Panc1 (cell line): ENCODE measurements around the gene ENHO. TPM values are rescaled to one million over a fixed set of nuclear protein-coding genes. Genes with fewer than 3 reads are reported as not detected.
"Not testable (repeated sequence)": the region's sequence is repeated elsewhere in the genome, so short reads cannot be mapped to it uniquely, and the experiment has no call there.

Experiments
- ATAC-seq: fragments of 200-7000 bp; cut with Tn5 transposase; 2 replicates; pipeline ENCODE4 v1.9.1; 2020; ENCODE audit warnings: mild to moderate bottlenecking, moderate library complexity
- BruUV-seq: library from RNA; stranded (reverse); fragments of 400-500 nt; replicated peaks from 2 replicates; lab custom pipeline; 2021; lab: Mats Ljungman, UMichigan
- CTCF ChIA-PET: fragments of 300-600 bp; sonication (Branson Sonifier 250); formaldehyde crosslinking; loops from one replicate; lab custom pipeline; 2022; ENCODE audit warnings: antibody characterized with exemption; lab: Charles Lee
- POLR2A ChIA-PET: fragments of 300-600 bp; sonication (Branson Sonifier 250); formaldehyde crosslinking; loops from one replicate; lab custom pipeline; 2022; ENCODE audit warnings: antibody characterized with exemption; lab: Charles Lee
- DNase-seq: peaks from one replicate; pipeline ENCODE4 v3.0.0-alpha.2; 2010; ENCODE audit warnings: low read depth, low spot score
- H3K27ac ChIP-seq: 2 replicates; pipeline ENCODE4 v1.5.1; 2011; ENCODE audit warnings: mild to moderate bottlenecking, low read length, inconsistent platforms
- H3K27me3 ChIP-seq: fragments of 200-500 bp; sonication (Bioruptor generic); 2 replicates; pipeline ENCODE4 v1.6.0; 2014; ENCODE audit warnings: low read length, inconsistent platforms; ENCODE audit not compliant: control insufficient read depth, insufficient read depth
- H3K36me3 ChIP-seq: fragments of 200-500 bp; sonication (Bioruptor generic); 2 replicates; pipeline ENCODE4 v1.5.1; 2014; ENCODE audit warnings: inconsistent platforms, mild to moderate bottlenecking, low read length, moderate library complexity; ENCODE audit not compliant: control insufficient read depth, insufficient read depth
- H3K4me1 ChIP-seq: 2 replicates; pipeline ENCODE4 v1.5.1; 2011; ENCODE audit warnings: inconsistent platforms, mild to moderate bottlenecking, low read length, moderate library complexity; ENCODE audit not compliant: control insufficient read depth, insufficient read depth
- H3K4me3 ChIP-seq, 2 experiments: 2 replicates each; pipeline ENCODE4 v1.5.1; 2011 to 2012; ENCODE audit warnings: low read depth in 2 of 2, low read length in 2 of 2, mild to moderate bottlenecking in 2 of 2, inconsistent platforms in 1 of 2, moderate library complexity in 1 of 2
- H3K9me3 ChIP-seq: fragments of 200-500 bp; sonication (Bioruptor generic); 2 replicates; pipeline ENCODE4 v1.5.1; 2014; ENCODE audit warnings: low read depth, mild to moderate bottlenecking, inconsistent platforms, low read length, moderate library complexity; ENCODE audit not compliant: control insufficient read depth, insufficient read depth
- CTCF ChIP-seq: fragments of 450-650 bp; IDR thresholded peaks from 2 replicates; pipeline ENCODE4 v1.5.1; 2017; ENCODE audit warnings: mild to moderate bottlenecking
- POLR2AphosphoS5 ChIP-seq: IDR thresholded peaks from 2 replicates; pipeline ENCODE4 v1.6.1; 2012; ENCODE audit warnings: mild to moderate bottlenecking, low read depth, low read length, moderate library complexity
- REST ChIP-seq, 2 experiments: IDR thresholded peaks; 2 replicates each; pipeline ENCODE4 v1.6.1; 2011 to 2012; ENCODE audit warnings: low read depth in 2 of 2, control low read depth in 1 of 2, low read length in 1 of 2, mild to moderate bottlenecking in 1 of 2, moderate library complexity in 1 of 2; ENCODE audit not compliant: insufficient read depth in 1 of 2
- SIN3A ChIP-seq: IDR thresholded peaks from 2 replicates; pipeline ENCODE4 v1.6.1; 2012; ENCODE audit warnings: low read depth, mild to moderate bottlenecking, low read length, moderate library complexity, borderline replicate concordance; ENCODE audit not compliant: insufficient read depth
- TCF7L2 ChIP-seq: IDR thresholded peaks from 2 replicates; pipeline ENCODE4 v1.6.1; 2011; ENCODE audit warnings: mild to moderate bottlenecking, low read depth, low read length, inconsistent platforms
- in situ Hi-C: cut with HindIII; loops from 2 replicates; pipeline ENCODE4 v1.10.0; 2016; ENCODE audit warnings: low sequenced_read_pairs, low pct_unique_long_range_greater_than_20kb
- intact Hi-C: fragments of 100-400 bp; cut with micrococcal nuclease; formaldehyde crosslinking; loops from one replicate; pipeline ENCODE4 v1.10.0; 2022; ENCODE audit not compliant: unreplicated experiment
- total RNA-seq: library from RNA; stranded (reverse); gene quantifications from one replicate; pipeline ENCODE4 v1.2.1, GENCODE V29; 2021; ENCODE audit not compliant: unreplicated experiment

ENHO gene
- total RNA-seq, 1 experiment from 2014 or later, result 7.2 TPM

- POLR2A ChIA-PET, H3K4me3 ChIP-seq, H3K4me1 ChIP-seq, H3K27ac ChIP-seq, DNase-seq, intact Hi-C loops, H3K36me3 ChIP-seq, ATAC-seq, H3K9me3 ChIP-seq, CTCF ChIA-PET, BruUV-seq, in situ Hi-C loops: not testable (repeated sequence)
- peaks cover 17% of the 10 kb centered on the region; the same call in 1 of the 2 replicates for H3K27me3 ChIP-seq
Observed at GRCh38 chr9:34532041-34532440, 9.3 kb upstream of the ENHO start.

- H3K27ac ChIP-seq, result no peak overlapping the region
- ATAC-seq (no peak), DNase-seq (no peak)
- H3K36me3 ChIP-seq, result no peaks in the 10 kb centered on the region
- no peak overlapping the region for H3K4me3 ChIP-seq
- H3K27me3 ChIP-seq, result peaks cover 2% of the 10 kb centered on the region
- ChIA-PET POLR2A (no interaction called here), CTCF (no interaction called here)
- in situ Hi-C loops, result no loop called here
- TF ChIP-seq POLR2AphosphoS5, result no peak
- TF ChIP-seq TCF7L2, result no peak
- TF ChIP-seq REST (IDR thresholded peaks at IDR 0.05; ENCODE audit: insufficient read depth in 1 of 2, low read depth in 2 of 2, low read length in 1 of 2), result no peak
- TF ChIP-seq SIN3A, result no peak
- TF ChIP-seq CTCF, result no peak
- H3K9me3 ChIP-seq, result no peaks in the 10 kb centered on the region
- H3K4me1 ChIP-seq, result peaks cover 4% of the 10 kb centered on the region; the same call in 1 of the 2 replicates
- BruUV-seq, result no TSS peak
- intact Hi-C loops, result no loop called here
Observed at GRCh38 chr9:34526026-34526425, 3.2 kb upstream of the ENHO start.

GRCh38 chr9:34524349-34524748 lies 1.6 kb upstream of the ENHO start:
- BruUV-seq, result no TSS peak
- peaks cover 4% of the 10 kb centered on the region; the same call in 1 of the 2 replicates for H3K4me1 ChIP-seq
- DNase-seq (no peak), ATAC-seq (no peak)
- H3K27me3 ChIP-seq, result peaks cover 2% of the 10 kb centered on the region
- intact Hi-C loops, result no loop called here
- H3K27ac ChIP-seq, result no peak overlapping the region
- H3K36me3 ChIP-seq, result no peaks in the 10 kb centered on the region
- in situ Hi-C loops, result no loop called here
- no peaks in the 10 kb centered on the region for H3K9me3 ChIP-seq
- CTCF ChIA-PET, result no interaction called here
- no peak for TF ChIP-seq SIN3A
- no peak for TF ChIP-seq POLR2AphosphoS5
- no peak for TF ChIP-seq REST (IDR thresholded peaks at IDR 0.05; ENCODE audit: insufficient read depth in 1 of 2, low read depth in 2 of 2, low read length in 1 of 2)
- no peak for TF ChIP-seq CTCF
- no peak for TF ChIP-seq TCF7L2
- no peak overlapping the region for H3K4me3 ChIP-seq
- POLR2A ChIA-PET, result interaction anchor here (0.5 kb wide), 1 partner anchor 211 kb away, joined by 8 read pairs; no protein-coding TSS in a partner anchor
